Keratinocyte (primary cell): Measurements from ENCODE around the gene TRAM2.

Experiments used
- CTCF ChIP-seq, 3 experiments: IDR thresholded peaks in 1 of 3; conservative IDR thresholded peaks in 1 of 3; optimal IDR thresholded peaks in 1 of 3; 2 replicates in 2 of 3; 3 replicates in 1 of 3; pipeline versions ENCODE3 to v1.5.1; 2011; ENCODE audit warnings: low read length in 3 of 3, mild to moderate bottlenecking in 3 of 3, moderate library complexity in 2 of 3, control low read depth in 1 of 3, inconsistent platforms in 1 of 3; ENCODE audit not compliant: insufficient read depth in 2 of 3; ENCODE audit errors: extremely low read depth in 1 of 3
- EZH2 ChIP-seq: IDR thresholded peaks from one replicate; pipeline ENCODE4 v1.6.1; 2012; ENCODE audit warnings: inconsistent platforms, mild to moderate bottlenecking, low read length, moderate library complexity

- no peak for TF ChIP-seq CTCF (optimal IDR thresholded peaks at IDR 0.05 in 1 of 3, IDR thresholded peaks at IDR 0.05 in 1 of 3, conservative IDR thresholded peaks at IDR 0.05 in 1 of 3; ENCODE audit: extremely low read depth in 1 of 3, insufficient read depth in 2 of 3, low read length in 3 of 3)
- no peak for TF ChIP-seq EZH2
These were observed 10.1 kb upstream of the TRAM2 start for GRCh38 chr6:52587001-52587400.
